GM23338 (cell line): ENCODE measurements around the gene RND3. TPM values are rescaled to one million over a fixed set of nuclear protein-coding genes. Genes with fewer than 3 reads are reported as not detected.

Experiments used
- ATAC-seq: fragments of 200-7000 bp; cut with Tn5 transposase; 3 replicates; pipeline ENCODE4 v1.9.1; 2020
- DNase-seq: peaks from one replicate; pipeline ENCODE4 v3.0.0-alpha.2; 2015; ENCODE audit warnings: low spot score
- H2AFZ ChIP-seq: fragments of 200-600 bp; sonication (generic); 2 replicates; pipeline ENCODE4 v1.8.0; 2016; ENCODE audit warnings: antibody characterized with exemption, mild to moderate bottlenecking, moderate library complexity
- H3F3A ChIP-seq: fragments of 200-600 bp; sonication (generic); replicated peaks from 2 replicates; pipeline ENCODE4 v1.8.0; 2017; ENCODE audit warnings: antibody characterized with exemption, mixed run types, low read depth
- H3K27ac ChIP-seq: fragments of 200-600 bp; sonication (generic); 2 replicates; pipeline ENCODE4 v1.6.1; 2016; ENCODE audit warnings: low read depth
- H3K27me3 ChIP-seq: fragments of 200-600 bp; sonication (generic); 2 replicates; pipeline ENCODE4 v1.8.0; 2016; ENCODE audit warnings: mild to moderate bottlenecking, mixed run types, moderate library complexity; ENCODE audit not compliant: insufficient read depth
- H3K36me3 ChIP-seq: fragments of 200-600 bp; sonication (generic); 2 replicates; pipeline ENCODE4 v1.8.0; 2016; ENCODE audit warnings: mild to moderate bottlenecking; ENCODE audit not compliant: insufficient read depth
- H3K4me1 ChIP-seq: fragments of 200-600 bp; sonication (generic); 2 replicates; pipeline ENCODE4 v1.8.0; 2016; ENCODE audit warnings: mild to moderate bottlenecking, moderate library complexity; ENCODE audit not compliant: insufficient read depth
- H3K4me2 ChIP-seq: fragments of 200-600 bp; sonication (generic); 2 replicates; pipeline ENCODE4 v1.7.1; 2017; ENCODE audit warnings: mixed run types
- H3K4me3 ChIP-seq: fragments of 200-600 bp; sonication (generic); 2 replicates; pipeline ENCODE4 v1.6.1; 2016; ENCODE audit warnings: mixed run types
- H3K79me2 ChIP-seq: fragments of 200-600 bp; sonication (generic); replicated peaks from 2 replicates; pipeline ENCODE4 v1.8.0; 2017; ENCODE audit warnings: mild to moderate bottlenecking; ENCODE audit not compliant: insufficient read depth
- H3K9me2 ChIP-seq: fragments of 200-600 bp; sonication (generic); 2 replicates; pipeline ENCODE4 v1.8.0; 2017; ENCODE audit not compliant: insufficient read depth
- H4K20me1 ChIP-seq: fragments of 200-600 bp; sonication (generic); replicated peaks from 2 replicates; pipeline ENCODE4 v1.8.0; 2017; ENCODE audit warnings: mild to moderate bottlenecking; ENCODE audit not compliant: insufficient read depth
- H3K27ac Mint-ChIP-seq: 2 replicates; pipeline ENCODE4 v1.8.0; 2020; ENCODE audit warnings: inconsistent platforms, mild to moderate bottlenecking, moderate library complexity, mixed read lengths
- H3K27me3 Mint-ChIP-seq: 3 replicates; pipeline ENCODE4 v1.8.0; 2022; ENCODE audit warnings: low read depth, mild to moderate bottlenecking, moderate library complexity, mixed read lengths, inconsistent platforms; ENCODE audit not compliant: insufficient read depth, poor library complexity
- H3K36me3 Mint-ChIP-seq: 3 replicates; pipeline ENCODE4 v1.8.0; 2021; ENCODE audit warnings: low read depth, mild to moderate bottlenecking, inconsistent platforms, moderate library complexity, mixed read lengths
- H3K4me1 Mint-ChIP-seq: 3 replicates; pipeline ENCODE4 v1.8.0; 2020; ENCODE audit warnings: mild to moderate bottlenecking, inconsistent platforms, mixed read lengths
- H3K4me3 Mint-ChIP-seq: 3 replicates; pipeline ENCODE4 v1.8.0; 2021; ENCODE audit warnings: moderate library complexity, mild to moderate bottlenecking, inconsistent platforms, mixed read lengths
- H3K9me3 Mint-ChIP-seq: 3 replicates; pipeline ENCODE4 v1.8.0; 2020; ENCODE audit warnings: moderate library complexity, mild to moderate bottlenecking, inconsistent platforms, mixed read lengths
- CREB1 ChIP-seq: fragments of 250-450 bp; sonication (Bioruptor Pico); IDR thresholded peaks from 2 replicates; pipeline ENCODE4 v1.5.0; 2020; ENCODE audit warnings: low read depth, mild to moderate bottlenecking, moderate library complexity
- EZH2 ChIP-seq: fragments of 200-600 bp; sonication (generic); IDR thresholded peaks from one replicate; pipeline ENCODE4 v1.8.0; 2017; ENCODE audit warnings: antibody characterized with exemption, mild to moderate bottlenecking, low read depth; ENCODE audit not compliant: unreplicated experiment
- EZH2phosphoT487 ChIP-seq: fragments of 200-600 bp; sonication (generic); IDR thresholded peaks from one replicate; pipeline ENCODE4 v1.8.1; 2018; ENCODE audit warnings: antibody characterized with exemption; ENCODE audit not compliant: unreplicated experiment
- JUNB ChIP-seq: IDR thresholded peaks from one replicate; pipeline ENCODE4 v1.6.1; 2016; ENCODE audit warnings: antibody characterized with exemption; ENCODE audit not compliant: unreplicated experiment
- POLR2AphosphoS5 ChIP-seq: IDR thresholded peaks from 2 replicates; pipeline ENCODE4 v1.6.1; 2016; ENCODE audit warnings: antibody characterized with exemption, low read depth
- ZNF114 ChIP-seq: fragments of 250-450 bp; sonication (Bioruptor Pico); IDR thresholded peaks from 2 replicates; pipeline ENCODE4 v1.5.0; 2020; ENCODE audit warnings: mild to moderate bottlenecking, moderate library complexity
- polyA plus RNA-seq: library from polyadenylated mRNA; unstranded; fragments of >200 nt; fragmentation: Nextera tagmentation; extraction: Ambion mirVana; gene quantifications from 2 replicates; pipeline ENCODE4 v1.2.1, GENCODE V29; 2016
- total RNA-seq: library from RNA; depleted of rRNA; stranded (reverse); fragments of >200 nt; shearing (Covaris generic); gene quantifications from 2 replicates; pipeline ENCODE4 v1.2.3, GENCODE V29; 2014
- TF ChIP-seq, protein P1 (sequence below): fragments of 250-450 bp; sonication (Bioruptor Pico); IDR thresholded peaks from 2 replicates; pipeline ENCODE4 v1.5.0; 2020; ENCODE audit warnings: mild to moderate bottlenecking, moderate library complexity
- TF ChIP-seq, protein P2 (sequence below): IDR thresholded peaks from one replicate; pipeline ENCODE4 v1.6.1; 2018; ENCODE audit warnings: antibody characterized with exemption; ENCODE audit not compliant: unreplicated experiment
- TF ChIP-seq, protein P3 (sequence below): IDR thresholded peaks from 2 replicates; pipeline ENCODE4 v1.6.1; 2016; ENCODE audit warnings: antibody characterized with exemption

The RND3 gene
- total and polyA plus RNA-seq, 2 experiments from 2014 or later: 48.2 to 55.3 TPM

DNA sequence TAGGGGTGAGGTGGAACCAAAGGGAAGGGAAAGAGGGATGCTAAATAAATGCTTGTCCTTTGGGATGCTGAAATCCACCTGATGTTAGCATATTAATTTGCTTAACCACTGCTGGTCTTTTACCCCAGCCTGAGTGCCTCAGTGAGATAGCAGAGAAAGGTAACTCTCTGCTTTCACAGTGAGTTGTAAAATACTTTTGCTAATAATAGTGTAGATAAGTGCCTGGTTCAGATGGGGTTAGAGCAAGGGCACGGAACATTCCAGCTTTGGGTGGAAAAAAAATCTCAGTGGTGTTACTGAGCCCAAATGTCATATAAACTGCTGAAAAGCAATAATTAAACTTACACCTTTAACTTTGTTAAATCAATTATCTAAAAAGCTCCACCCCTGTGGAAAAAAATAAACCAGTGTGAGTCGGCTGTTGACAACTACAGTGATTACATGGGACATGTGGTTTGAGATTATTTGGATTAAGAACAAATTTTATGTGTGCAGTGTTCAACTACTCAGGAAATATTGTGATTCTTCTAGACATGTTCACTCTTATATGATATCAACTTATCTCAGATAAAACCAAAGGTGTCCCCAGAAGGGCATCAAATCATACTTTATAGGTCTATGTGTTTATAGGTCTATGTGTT lies 21.1 kb upstream of the RND3 start:
- Mint-ChIP-seq H3K27ac (no peak overlapping the region), H3K27me3 (peaks cover 2% of the 10 kb centered on the region), H3K9me3 (no peaks in the 10 kb centered on the region), H3K4me1 (peaks cover 2% of the 10 kb centered on the region; the same call in 1 of the 3 replicates), H3K4me3 (no peak overlapping the region), H3K36me3 (no peaks in the 10 kb centered on the region)
- H3K79me2 ChIP-seq: no peaks in the 10 kb centered on the region
- no peak overlapping the region for H3K4me2 ChIP-seq
- no peaks in the 10 kb centered on the region for H3K36me3 ChIP-seq
- no peaks in the 10 kb centered on the region for H4K20me1 ChIP-seq
- H2AFZ ChIP-seq: no peak overlapping the region
- no peaks in the 10 kb centered on the region for H3K4me1 ChIP-seq
- H3F3A ChIP-seq: no peaks in the 10 kb centered on the region
- no peak for TF ChIP-seq JUNB
- TF ChIP-seq ZNF114 (CRISPR knock-in tag): no peak
- TF ChIP-seq, protein P1, sequence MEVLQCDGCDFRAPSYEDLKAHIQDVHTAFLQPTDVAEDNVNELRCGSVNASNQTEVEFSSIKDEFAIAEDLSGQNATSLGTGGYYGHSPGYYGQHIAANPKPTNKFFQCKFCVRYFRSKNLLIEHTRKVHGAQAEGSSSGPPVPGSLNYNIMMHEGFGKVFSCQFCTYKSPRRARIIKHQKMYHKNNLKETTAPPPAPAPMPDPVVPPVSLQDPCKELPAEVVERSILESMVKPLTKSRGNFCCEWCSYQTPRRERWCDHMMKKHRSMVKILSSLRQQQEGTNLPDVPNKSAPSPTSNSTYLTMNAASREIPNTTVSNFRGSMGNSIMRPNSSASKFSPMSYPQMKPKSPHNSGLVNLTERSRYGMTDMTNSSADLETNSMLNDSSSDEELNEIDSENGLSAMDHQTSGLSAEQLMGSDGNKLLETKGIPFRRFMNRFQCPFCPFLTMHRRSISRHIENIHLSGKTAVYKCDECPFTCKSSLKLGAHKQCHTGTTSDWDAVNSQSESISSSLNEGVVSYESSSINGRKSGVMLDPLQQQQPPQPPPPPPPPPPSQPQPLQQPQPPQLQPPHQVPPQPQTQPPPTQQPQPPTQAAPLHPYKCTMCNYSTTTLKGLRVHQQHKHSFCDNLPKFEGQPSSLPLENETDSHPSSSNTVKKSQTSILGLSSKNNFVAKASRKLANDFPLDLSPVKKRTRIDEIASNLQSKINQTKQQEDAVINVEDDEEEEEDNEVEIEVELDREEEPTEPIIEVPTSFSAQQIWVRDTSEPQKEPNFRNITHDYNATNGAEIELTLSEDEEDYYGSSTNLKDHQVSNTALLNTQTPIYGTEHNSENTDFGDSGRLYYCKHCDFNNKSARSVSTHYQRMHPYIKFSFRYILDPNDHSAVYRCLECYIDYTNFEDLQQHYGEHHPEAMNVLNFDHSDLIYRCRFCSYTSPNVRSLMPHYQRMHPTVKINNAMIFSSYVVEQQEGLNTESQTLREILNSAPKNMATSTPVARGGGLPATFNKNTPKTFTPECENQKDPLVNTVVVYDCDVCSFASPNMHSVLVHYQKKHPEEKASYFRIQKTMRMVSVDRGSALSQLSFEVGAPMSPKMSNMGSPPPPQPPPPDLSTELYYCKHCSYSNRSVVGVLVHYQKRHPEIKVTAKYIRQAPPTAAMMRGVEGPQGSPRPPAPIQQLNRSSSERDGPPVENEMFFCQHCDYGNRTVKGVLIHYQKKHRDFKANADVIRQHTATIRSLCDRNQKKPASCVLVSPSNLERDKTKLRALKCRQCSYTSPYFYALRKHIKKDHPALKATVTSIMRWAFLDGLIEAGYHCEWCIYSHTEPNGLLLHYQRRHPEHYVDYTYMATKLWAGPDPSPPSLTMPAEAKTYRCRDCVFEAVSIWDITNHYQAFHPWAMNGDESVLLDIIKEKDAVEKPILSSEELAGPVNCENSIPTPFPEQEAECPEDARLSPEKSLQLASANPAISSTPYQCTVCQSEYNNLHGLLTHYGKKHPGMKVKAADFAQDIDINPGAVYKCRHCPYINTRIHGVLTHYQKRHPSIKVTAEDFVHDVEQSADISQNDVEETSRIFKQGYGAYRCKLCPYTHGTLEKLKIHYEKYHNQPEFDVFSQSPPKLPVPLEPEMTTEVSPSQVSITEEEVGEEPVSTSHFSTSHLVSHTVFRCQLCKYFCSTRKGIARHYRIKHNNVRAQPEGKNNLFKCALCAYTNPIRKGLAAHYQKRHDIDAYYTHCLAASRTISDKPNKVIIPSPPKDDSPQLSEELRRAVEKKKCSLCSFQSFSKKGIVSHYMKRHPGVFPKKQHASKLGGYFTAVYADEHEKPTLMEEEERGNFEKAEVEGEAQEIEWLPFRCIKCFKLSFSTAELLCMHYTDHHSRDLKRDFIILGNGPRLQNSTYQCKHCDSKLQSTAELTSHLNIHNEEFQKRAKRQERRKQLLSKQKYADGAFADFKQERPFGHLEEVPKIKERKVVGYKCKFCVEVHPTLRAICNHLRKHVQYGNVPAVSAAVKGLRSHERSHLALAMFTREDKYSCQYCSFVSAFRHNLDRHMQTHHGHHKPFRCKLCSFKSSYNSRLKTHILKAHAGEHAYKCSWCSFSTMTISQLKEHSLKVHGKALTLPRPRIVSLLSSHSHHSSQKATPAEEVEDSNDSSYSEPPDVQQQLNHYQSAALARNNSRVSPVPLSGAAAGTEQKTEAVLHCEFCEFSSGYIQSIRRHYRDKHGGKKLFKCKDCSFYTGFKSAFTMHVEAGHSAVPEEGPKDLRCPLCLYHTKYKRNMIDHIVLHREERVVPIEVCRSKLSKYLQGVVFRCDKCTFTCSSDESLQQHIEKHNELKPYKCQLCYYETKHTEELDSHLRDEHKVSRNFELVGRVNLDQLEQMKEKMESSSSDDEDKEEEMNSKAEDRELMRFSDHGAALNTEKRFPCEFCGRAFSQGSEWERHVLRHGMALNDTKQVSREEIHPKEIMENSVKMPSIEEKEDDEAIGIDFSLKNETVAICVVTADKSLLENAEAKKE (CRISPR knock-in tag): no peak
- no peak for TF ChIP-seq CREB1 (CRISPR knock-in tag)
- TF ChIP-seq, protein P2, sequence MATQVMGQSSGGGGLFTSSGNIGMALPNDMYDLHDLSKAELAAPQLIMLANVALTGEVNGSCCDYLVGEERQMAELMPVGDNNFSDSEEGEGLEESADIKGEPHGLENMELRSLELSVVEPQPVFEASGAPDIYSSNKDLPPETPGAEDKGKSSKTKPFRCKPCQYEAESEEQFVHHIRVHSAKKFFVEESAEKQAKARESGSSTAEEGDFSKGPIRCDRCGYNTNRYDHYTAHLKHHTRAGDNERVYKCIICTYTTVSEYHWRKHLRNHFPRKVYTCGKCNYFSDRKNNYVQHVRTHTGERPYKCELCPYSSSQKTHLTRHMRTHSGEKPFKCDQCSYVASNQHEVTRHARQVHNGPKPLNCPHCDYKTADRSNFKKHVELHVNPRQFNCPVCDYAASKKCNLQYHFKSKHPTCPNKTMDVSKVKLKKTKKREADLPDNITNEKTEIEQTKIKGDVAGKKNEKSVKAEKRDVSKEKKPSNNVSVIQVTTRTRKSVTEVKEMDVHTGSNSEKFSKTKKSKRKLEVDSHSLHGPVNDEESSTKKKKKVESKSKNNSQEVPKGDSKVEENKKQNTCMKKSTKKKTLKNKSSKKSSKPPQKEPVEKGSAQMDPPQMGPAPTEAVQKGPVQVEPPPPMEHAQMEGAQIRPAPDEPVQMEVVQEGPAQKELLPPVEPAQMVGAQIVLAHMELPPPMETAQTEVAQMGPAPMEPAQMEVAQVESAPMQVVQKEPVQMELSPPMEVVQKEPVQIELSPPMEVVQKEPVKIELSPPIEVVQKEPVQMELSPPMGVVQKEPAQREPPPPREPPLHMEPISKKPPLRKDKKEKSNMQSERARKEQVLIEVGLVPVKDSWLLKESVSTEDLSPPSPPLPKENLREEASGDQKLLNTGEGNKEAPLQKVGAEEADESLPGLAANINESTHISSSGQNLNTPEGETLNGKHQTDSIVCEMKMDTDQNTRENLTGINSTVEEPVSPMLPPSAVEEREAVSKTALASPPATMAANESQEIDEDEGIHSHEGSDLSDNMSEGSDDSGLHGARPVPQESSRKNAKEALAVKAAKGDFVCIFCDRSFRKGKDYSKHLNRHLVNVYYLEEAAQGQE: no peak
- TF ChIP-seq POLR2AphosphoS5: no peak
- TF ChIP-seq, protein P3, sequence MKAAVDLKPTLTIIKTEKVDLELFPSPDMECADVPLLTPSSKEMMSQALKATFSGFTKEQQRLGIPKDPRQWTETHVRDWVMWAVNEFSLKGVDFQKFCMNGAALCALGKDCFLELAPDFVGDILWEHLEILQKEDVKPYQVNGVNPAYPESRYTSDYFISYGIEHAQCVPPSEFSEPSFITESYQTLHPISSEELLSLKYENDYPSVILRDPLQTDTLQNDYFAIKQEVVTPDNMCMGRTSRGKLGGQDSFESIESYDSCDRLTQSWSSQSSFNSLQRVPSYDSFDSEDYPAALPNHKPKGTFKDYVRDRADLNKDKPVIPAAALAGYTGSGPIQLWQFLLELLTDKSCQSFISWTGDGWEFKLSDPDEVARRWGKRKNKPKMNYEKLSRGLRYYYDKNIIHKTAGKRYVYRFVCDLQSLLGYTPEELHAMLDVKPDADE: no peak
- no peak for TF ChIP-seq EZH2
- no peak for TF ChIP-seq EZH2phosphoT487
- H3K27me3 ChIP-seq: no peaks in the 10 kb centered on the region
- DNase-seq (no peak), ATAC-seq (no peak)
- no peak overlapping the region for H3K27ac ChIP-seq
- no peaks in the 10 kb centered on the region for H3K9me2 ChIP-seq
- no peak overlapping the region for H3K4me3 ChIP-seq
